ENCODE data around the gene GAST. TPM values are rescaled to one million over a fixed set of nuclear protein-coding genes. Genes with fewer than 3 reads are reported as not detected.

Gene GAST
- total and polyA plus RNA-seq, 9 of the 15 experiments (the other 6 are each of a cell fraction or from before 2014, with no cell fraction given), result not detected

- TF ChIP-seq ZNF121 (CRISPR knock-in tag; conservative IDR thresholded peaks at IDR 0.05) (no peak), PML (IDR thresholded peaks at IDR 0.05; ENCODE audit: low read length) (no peak), MBD2 (IDR thresholded peaks at IDR 0.05; ENCODE audit: borderline replicate concordance, low read depth) (no peak), CHD4 (IDR thresholded peaks at IDR 0.05; ENCODE audit: insufficient read depth, insufficient replicate concordance, low read depth, low read length, poor library complexity, severe bottlenecking) (no peak), ZNF140 (CRISPR knock-in tag; IDR thresholded peaks at IDR 0.05) (no peak), GATA2 (CRISPR knock-in tag; IDR thresholded peaks at IDR 0.05) (no peak), PTTG1 (tag; IDR thresholded peaks at IDR 0.05; ENCODE audit: low read depth) (no peak), GTF2F1 (IDR thresholded peaks at IDR 0.05; ENCODE audit: low read depth, low read length) (no peak), EP400 (IDR thresholded peaks at IDR 0.05) (peak; percentile 37; the same call in 1 of the 2 replicates), FOXK1 (CRISPR knock-in tag; IDR thresholded peaks at IDR 0.05; ENCODE audit: borderline replicate concordance) (no peak), MAZ (CRISPR knock-in tag; conservative IDR thresholded peaks at IDR 0.05 in 1 of 2, IDR thresholded peaks at IDR 0.05 in 1 of 2) (no peak; a peak in 1 of 4 replicates), CHCHD3 (CRISPR knock-in tag; IDR thresholded peaks at IDR 0.05) (no peak), EHMT2 (IDR thresholded peaks at IDR 0.05) (peak; percentile 4; the same call in 1 of the 2 replicates), FOS (IDR thresholded peaks at IDR 0.05; ENCODE audit: extremely low read depth, insufficient read length) (no peak), PRMT5 (CRISPR knock-in tag; IDR thresholded peaks at IDR 0.05) (no peak), ATF4 (CRISPR knock-in tag; IDR thresholded peaks at IDR 0.05) (no peak)
- TF ChIP-seq, protein P1, sequence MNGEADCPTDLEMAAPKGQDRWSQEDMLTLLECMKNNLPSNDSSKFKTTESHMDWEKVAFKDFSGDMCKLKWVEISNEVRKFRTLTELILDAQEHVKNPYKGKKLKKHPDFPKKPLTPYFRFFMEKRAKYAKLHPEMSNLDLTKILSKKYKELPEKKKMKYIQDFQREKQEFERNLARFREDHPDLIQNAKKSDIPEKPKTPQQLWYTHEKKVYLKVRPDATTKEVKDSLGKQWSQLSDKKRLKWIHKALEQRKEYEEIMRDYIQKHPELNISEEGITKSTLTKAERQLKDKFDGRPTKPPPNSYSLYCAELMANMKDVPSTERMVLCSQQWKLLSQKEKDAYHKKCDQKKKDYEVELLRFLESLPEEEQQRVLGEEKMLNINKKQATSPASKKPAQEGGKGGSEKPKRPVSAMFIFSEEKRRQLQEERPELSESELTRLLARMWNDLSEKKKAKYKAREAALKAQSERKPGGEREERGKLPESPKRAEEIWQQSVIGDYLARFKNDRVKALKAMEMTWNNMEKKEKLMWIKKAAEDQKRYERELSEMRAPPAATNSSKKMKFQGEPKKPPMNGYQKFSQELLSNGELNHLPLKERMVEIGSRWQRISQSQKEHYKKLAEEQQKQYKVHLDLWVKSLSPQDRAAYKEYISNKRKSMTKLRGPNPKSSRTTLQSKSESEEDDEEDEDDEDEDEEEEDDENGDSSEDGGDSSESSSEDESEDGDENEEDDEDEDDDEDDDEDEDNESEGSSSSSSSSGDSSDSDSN (IDR thresholded peaks at IDR 0.05; ENCODE audit: borderline replicate concordance in 1 of 2, low read depth in 2 of 2, low read length in 2 of 2), result no peak
- TF ChIP-seq, protein P2, sequence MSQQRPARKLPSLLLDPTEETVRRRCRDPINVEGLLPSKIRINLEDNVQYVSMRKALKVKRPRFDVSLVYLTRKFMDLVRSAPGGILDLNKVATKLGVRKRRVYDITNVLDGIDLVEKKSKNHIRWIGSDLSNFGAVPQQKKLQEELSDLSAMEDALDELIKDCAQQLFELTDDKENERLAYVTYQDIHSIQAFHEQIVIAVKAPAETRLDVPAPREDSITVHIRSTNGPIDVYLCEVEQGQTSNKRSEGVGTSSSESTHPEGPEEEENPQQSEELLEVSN (IDR thresholded peaks at IDR 0.05; ENCODE audit: borderline replicate concordance in 1 of 2, extremely low read depth in 1 of 2, insufficient read depth in 1 of 2, insufficient read length in 1 of 2, low read depth in 1 of 2, low read length in 1 of 2, poor library complexity in 1 of 2, severe bottlenecking in 1 of 2), result peak; percentile 4 to 27
- TF ChIP-seq, protein P3, sequence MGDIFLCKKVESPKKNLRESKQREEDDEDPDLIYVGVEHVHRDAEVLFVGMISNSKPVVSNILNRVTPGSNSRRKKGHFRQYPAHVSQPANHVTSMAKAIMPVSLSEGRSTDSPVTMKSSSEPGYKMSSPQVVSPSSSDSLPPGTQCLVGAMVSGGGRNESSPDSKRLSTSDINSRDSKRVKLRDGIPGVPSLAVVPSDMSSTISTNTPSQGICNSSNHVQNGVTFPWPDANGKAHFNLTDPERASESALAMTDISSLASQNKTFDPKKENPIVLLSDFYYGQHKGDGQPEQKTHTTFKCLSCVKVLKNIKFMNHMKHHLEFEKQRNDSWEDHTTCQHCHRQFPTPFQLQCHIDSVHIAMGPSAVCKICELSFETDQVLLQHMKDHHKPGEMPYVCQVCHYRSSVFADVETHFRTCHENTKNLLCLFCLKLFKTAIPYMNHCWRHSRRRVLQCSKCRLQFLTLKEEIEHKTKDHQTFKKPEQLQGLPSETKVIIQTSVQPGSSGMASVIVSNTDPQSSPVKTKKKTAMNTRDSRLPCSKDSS (IDR thresholded peaks at IDR 0.05; ENCODE audit: low read depth, partially characterized antibody), result no peak
Measured at GRCh38 chr17:41667280-41668041, 44.7 kb upstream of the GAST start (continued).
